Uterus (tissue), 2 donors: ENCODE results near the gene ZFX.

Source experiments
- CTCF ChIP-seq, 4 experiments: fragments of 200-600 bp in 2 of 4; fragments of 450-650 bp in 2 of 4; sonication (generic) in 2 of 4; IDR thresholded peaks; one replicate each; pipeline ENCODE4 v1.5.1; 2016 to 2019; ENCODE audit warnings: antibody characterized with exemption in 4 of 4, mild to moderate bottlenecking in 2 of 4, moderate library complexity in 1 of 4
- POLR2A ChIP-seq, 2 donors: fragments of 450-650 bp; IDR thresholded peaks; one replicate each; pipeline ENCODE4 v1.6.1; 2016; ENCODE audit warnings: antibody characterized with exemption in 2 of 2, mild to moderate bottlenecking in 1 of 2, moderate library complexity in 1 of 2

GRCh38 chrX:24262309-24262708 lies 112.8 kb downstream of the ZFX start:
- TF ChIP-seq CTCF (IDR thresholded peaks at IDR 0.05) (no peak), POLR2A (IDR thresholded peaks at IDR 0.05) (no peak)
